CD4-positive, alpha-beta T cell treated with Interleukin-10 for 1 hour (primary cell): ENCODE data around the gene RETNLB.

ENCODE experiments used
- DNase-seq: peaks from one replicate; pipeline ENCODE4 v3.0.0-alpha.2; 2020

RETNLB gene, protein sequence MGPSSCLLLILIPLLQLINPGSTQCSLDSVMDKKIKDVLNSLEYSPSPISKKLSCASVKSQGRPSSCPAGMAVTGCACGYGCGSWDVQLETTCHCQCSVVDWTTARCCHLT

DNA sequence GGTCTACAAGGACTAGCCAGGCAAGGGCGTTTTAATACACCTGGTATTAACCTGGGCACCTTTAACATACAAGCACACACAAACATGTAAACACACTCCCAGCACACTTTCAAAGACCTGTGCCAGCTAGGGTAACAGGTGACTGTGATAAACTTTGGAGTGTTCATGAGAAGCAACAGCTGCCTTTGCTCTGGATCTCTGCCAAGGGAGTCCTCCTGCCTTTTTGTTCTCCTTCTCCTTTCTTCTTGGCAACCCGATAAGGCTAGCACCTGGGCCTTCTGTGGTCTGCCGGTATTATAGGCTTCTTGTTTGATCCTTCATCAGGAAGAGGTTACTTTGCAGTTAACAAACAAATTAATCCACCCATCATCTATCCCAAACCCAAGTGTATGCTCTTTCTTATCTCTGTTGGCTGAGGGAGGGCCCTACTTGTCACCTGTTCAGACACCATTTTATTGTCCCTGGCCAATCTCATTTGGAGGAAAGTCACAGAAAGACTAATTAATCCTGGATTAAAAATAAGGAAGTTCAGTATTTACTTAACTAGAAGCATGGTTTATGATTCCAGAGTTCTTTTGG is at the start of gene RETNLB:
Gene RETNLB (minus strand): TSS at position 7 of the 579 bp plus-strand sequence. CDS start 225 bp downstream, outside the sequence.
- no peak for DNase-seq

DNA sequence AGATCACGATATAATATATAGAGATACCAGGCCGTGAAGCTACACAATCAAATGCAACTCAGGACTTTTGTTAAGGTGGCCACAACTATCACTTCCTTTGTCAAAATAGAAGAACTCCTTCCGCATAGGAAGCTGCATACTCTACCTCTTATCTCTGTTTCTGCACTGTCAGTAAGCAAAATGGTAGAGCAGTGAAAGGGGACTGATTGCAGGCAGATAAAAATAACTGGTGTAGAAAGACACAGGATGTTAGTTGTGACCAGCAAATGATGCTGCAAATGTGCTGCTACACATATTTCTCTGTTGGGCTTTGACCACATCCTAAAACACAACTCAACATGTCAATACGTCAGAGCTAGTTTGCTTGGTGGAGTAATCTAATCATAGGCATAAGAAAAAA is 49.1 kb upstream of the RETNLB start:
- peak; percentile 76 for DNase-seq

DNA sequence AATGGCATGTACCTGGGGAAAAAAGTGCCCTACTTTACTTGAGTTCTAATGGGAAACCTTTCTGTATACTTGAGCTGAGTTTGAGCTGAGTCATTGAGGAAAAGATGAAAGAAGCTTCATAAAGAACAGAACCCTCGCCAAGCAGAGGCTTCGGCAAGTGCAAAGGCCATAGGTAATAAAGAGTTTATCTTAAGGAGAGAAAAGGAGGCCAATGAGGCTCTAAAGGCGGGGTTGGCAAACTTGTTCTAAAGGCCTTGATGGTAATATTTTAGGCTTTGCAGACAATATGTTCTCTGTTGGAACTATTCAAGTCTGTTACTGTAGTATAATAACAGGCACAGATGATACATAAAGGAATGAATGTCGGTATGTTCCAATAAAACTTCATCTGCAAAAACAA is 47.8 kb upstream of the RETNLB start:
- DNase-seq: no peak

DNA sequence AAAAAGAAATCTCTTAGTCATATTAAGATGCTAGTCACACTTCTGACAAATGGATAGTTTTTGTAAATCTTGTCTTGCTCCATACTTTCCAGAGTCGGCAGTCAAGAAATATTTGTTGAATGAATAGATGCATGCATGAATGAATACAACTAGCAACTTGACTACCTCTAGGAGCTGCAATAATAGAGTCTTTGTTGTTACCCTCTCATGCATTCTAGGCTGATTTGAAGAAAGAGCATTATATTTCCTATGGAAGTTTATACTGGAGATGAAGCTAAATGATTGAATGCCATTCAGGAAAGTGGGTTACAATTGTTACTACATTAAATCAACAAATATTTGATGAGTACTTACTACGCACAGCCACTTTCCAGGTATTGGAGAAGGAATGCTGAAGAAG is 47.2 kb upstream of the RETNLB start:
- no peak for DNase-seq

DNA sequence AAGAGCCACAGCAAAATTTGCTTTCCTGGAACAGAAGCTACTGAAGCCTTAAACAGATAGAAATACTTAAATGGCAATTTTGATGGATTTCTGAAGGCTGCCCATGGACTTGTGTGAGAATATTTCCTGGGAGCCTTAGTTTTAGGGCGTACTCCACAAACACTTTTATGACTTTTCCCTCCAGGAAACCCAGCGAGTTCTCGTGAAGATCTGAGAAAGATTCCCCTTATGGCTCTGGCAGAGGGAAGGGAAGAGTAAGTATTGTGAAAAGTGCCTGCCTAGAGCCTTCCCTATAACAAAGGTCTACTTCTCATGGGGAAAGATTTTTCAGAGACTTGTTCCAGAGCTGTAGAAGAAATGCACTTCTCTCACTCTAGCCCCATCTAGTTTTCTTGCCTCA is 34.3 kb upstream of the RETNLB start:
- DNase-seq: no peak

DNA sequence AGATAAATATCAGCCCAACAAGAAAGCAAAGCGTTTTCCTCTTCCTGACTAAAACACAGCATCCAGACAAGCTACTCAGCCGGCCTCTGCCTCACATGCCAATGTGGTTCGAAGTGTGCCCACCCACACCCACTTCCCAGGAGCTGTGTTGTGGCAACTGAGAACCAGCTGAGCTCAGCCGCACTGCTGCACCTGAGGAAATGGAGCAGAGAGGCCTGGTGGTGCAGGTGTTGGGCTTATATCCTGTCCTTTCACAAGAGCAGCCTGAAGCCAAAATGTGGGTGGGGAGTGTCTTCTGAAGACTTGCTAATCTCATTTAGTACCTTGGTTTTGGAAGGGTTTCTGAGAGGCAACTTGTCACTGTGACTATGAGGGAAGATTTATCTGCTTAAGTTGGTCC is 23.0 kb upstream of the RETNLB start:
- peak; percentile 44 for DNase-seq

DNA sequence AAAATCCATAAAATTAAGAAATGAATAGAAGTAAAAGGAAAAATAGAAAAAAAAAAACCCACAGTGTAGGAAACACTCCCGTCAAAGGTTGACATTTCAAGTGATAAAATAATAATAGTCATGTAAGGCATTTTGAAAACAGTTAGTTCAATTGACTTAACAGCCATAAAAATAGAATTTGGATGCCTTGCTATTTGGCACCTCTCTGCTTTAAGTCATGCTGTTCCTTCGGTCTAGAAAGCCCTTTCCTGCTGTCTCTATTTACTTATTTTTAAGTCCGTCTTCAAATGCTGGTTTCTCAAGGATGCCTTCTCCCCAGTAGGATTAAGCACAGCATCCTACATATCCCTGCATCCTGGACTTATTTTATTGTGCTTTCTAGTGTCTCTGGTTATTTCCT is 22.3 kb upstream of the RETNLB start:
- DNase-seq: no peak

DNA sequence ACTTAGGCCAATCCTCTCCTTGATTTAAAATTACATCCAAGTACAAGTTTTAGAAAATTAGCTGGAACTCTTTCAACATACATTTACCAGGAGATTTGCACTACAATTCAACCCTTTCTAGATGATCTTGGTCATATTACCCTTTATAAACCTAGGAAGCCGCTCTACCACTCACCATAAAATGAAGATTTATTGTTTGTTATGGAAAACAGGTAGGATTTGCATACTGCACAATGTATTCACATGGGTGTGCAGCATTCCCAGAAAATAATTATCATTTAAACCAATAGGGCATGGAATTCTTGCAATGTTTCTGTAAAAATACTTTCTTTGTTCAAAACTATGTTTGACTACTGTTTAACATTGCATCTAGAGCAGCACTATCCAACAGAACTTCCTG is 18.4 kb upstream of the RETNLB start:
- DNase-seq: no peak

DNA sequence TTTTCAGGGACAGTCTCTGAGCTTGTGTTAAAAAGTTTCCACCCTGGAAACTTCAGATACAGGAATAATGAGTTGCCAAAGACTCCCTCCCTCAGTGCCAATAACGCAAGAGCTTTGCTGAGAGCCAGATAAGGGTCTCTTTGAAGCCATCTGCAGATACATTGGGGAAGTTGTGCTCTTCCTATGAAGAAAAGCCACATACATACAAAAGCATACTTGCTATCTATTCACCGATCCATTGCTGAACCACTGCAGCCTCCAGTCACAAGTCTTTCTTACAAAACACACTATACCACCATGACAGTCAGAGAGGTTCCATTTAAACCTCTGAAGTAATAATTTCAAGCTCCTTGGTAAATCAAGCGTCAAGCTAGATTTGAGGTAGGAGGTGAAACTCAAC is 10.0 kb upstream of the RETNLB start:
- no peak for DNase-seq

DNA sequence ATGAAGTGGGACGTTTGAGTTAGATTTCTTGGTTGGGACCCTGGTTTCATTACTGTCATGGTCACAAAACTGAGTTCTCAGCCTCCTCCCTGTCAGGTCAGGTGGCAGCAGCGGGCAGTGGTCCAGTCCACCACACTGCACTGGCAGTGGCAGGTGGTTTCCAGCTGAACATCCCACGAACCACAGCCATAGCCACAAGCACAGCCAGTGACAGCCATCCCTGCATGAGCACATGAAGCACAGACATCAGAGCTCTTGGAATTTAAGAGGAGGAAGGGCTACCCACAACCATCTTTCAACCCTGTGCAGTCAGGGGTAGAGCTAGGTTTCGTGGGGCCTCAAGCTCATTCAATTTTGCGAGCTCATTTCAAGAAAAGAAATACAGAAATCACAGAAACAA is 1.5 kb downstream of the RETNLB start:
- no peak for DNase-seq

DNA sequence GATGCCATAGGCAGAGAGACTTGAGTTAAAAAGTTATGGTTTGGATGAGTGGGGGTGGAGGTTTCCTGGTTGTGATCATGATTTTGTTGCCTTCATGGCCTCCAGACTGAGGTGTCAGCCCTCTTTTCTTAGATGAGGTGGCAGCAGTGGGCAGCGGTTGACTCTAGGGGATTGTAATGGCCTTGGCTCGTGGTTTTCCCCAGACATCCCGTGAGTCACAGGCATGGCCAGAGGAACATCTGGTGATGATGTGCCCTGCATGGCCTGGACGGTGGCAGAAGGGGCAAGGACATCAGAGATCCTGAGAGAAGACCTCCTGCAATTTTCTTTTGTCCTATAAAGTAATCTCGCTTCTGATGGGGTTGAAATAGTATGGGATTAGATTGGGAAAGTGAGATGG is 12.4 kb downstream of the RETNLB start:
- no peak for DNase-seq

DNA sequence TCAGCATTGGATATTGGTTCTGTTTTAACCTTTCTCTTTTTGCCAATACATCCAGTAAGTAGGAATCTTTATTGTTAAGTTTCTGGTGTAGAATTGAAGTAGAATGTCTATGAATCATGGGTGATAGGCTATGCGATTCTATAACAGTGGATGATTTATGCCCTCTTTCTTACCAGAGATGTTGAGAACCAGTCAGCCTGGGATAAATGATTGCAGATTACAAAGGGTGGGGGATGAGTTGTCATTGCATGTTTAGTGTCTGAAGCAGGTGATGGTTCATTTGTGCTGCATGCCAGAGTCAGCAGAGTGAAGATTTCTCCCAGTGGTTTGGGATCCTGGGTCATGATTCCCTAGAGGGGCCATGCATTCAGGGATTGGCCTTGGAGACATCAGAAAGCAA is 14.3 kb downstream of the RETNLB start:
- DNase-seq: no peak

DNA sequence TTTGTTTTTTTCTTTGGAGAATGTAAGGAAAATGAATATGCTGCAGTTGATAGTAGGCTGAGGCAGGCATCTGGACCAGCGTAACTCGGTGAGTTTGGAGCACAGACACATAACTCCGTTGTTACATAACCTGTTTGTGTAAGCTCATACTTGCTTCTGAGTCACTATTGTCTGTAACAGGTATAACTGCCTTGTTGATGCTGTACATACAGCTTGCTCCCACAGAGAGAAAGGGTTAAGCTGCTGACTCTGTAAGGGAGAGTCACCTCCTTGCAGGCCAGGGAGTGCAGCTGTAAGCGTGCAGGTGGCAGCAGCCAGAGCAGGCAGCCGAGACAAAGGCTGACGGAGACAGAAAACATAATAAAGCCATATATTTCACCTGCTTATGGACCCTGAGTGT is 20.4 kb downstream of the RETNLB start:
- no peak for DNase-seq

DNA sequence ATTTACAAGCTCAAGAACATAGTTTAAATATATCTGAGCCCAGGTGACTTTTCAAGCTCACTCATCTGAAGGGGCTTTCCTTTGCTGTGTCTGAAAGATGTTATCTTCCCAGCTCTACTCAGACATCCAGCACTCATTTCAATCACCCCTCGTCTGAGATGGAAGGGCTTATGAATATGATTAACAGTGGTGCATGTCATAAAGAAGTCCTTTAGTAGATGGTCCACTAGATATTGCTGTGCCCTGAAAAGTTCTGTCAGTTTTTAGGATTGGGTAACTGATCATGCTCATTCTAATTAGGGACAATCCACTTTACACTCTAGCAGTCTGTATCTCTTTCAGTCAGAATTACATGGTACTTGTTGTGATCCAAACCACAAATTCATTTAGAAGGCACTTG is 28.3 kb downstream of the RETNLB start:
- DNase-seq: no peak

DNA sequence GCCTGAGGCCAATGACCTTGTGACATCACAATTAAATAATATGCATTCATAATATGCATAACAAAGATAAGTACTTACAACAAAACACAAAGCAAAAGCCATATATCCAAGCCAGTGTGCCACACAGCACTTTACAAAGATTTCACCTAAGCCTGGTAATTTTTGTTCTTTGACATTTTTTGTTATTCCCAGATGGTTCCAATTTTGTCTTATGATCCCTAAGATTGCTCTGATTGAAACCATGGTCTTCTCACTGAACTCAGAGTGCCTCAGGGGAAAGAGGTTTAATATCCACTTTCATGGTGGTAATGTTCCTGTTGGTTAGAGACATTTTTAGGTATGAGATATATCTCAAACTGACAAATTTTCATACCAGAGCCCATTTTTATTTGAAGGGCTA is 29.1 kb downstream of the RETNLB start:
- DNase-seq: no peak

DNA sequence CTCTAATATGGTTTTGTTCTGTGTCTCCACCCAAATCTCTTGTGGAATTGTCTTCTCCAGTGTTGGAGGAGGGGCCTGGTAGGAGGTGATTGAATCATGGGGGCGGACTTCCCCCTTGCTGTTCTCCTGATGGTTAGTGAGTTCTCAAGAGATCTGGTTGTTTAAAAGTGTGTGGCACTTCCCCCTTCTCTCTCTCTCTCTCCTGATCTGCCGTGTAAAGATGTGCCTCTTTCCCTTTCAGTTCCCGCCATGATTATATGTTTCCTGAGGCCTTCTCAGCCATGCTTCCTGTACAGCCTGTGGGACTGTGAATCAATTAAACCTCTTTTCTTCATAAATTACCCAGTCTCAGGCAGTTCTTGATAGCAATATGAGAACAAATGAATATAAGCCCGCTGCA is 33.1 kb downstream of the RETNLB start:
- no peak for DNase-seq

DNA sequence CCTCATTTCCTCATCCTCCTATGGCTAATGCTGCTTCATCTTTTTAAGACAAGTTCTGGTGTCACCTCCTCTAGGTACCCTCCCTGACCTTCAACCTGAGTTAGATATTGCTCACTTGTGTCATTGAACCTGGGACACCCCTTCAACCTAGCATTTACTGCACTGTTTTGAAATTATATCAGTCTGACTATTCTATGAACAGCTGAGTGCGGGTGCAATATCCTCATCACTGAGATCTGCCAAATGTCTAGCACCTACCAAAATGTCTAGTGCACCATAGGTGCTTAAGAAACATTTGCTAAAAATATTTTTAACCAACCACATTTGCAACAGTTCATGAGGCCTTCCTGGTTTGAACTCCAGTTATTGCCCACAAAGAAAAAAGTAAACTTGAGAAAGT is 34.5 kb downstream of the RETNLB start:
- DNase-seq: no peak

DNA sequence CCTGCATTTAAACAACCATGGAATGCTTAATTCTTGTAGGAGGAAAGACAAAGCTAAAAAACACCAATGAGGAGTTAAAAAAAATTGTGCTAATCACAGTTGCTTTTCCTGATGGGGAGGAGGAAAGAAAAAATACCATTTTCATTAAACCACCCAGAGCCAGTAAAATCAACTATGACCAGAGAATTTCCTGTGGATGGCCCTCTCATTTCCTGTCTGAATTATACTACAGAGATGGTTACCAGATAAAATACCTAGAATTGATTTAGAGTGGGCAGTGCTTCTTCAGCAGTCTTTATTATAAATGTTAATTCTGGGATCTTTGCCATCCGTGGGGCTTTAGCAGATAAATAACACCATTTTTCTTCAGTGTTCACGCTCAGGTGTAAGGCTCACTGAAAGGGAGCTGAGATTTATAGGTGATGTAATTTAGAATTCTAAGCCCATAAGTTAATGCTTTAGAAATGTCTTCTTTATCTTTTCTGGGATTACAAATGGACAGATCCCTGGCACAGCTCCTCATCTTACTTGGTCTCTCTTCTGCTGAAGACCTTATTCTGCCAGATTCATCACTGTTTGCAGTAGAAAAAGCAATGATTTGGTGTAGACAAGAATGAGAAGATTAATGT is 37.9 kb downstream of the RETNLB start:
- DNase-seq: no peak

DNA sequence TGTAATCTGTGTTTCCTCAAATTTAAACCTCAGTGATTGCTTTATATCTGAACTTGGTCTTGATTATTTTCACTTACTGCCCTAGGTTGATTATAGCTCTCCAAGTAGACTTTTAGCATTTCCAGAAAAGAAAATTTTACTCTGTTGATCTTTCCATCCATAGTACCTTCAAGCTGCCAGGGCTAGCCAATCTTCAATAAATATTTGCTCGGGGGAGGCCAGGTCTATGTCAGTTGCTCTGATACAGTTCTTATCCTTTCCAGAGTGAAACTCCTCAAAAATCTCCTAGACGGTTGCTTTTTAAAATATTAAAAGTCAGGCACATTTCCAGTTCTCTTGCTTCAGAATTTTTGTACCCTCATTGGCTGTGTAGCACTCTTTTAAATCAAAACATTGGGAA is 38.8 kb downstream of the RETNLB start:
- no peak for DNase-seq

DNA sequence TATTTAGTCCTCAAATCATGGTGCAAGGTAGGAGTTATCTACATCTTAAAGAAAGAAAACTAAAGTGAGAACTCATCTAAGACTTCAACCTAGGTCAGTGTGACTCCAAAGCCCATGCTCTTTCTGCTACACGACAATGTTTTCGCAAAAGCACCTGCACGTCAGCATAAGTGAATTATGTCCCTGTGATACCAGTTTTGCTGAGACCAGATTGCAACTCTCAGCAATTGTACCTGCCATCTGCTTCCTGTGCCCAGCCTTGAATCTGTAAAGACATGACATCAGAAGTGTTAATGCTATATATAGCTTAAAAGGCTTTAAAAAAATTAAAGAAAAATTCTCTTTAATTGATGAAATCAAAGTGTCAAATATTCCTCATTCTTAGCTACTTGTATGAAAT is 43.4 kb downstream of the RETNLB start:
- DNase-seq: no peak

DNA sequence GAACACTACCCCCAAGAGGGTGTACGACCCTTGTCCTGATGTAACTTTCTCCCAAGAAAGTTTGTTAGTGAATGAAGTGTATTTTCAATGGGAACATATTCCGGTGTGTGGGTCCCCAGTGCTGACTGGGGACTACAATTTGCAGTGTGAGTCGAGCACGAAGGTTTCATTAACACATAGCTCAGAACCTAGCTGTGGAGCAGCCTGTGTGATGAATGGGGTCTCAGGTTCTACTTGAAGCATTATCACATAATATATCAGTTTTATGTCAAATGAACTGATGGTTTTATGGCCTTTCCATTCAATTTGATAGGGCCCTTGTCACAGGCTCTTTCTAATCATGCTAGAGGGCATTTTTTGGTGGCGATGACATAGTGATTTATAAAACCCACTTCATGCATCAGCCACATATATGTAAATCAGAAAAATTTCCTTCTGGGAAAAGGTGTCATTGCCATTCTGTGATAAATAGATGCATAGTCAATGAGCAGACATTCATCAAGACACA is 44.1 kb downstream of the RETNLB start:
- DNase-seq: no peak
